ENCODE results near the gene CCDC83. TPM values are rescaled to one million over a fixed set of nuclear protein-coding genes. Genes with fewer than 3 reads are reported as not detected.
A peak's percentile ranks its signal among the peaks of the same experiment; 100 is the strongest.

The CCDC83 gene
- polyA plus RNA-seq, 3 donors: not detected

GRCh38 chr11:85843929-85844328 is 11.3 kb upstream of the CCDC83 start:
- no peak overlapping the region for H3K4me2 ChIP-seq (replicated peaks; ENCODE audit: extremely low read depth, low read length, poor library complexity, severe bottlenecking)
- H2AFZ ChIP-seq (ENCODE audit: insufficient read depth, low read depth, low read length, poor library complexity, severe bottlenecking): no peak overlapping the region
- Mint-ChIP-seq H3K36me3 (no peaks in the 10 kb centered on the region), H3K9me3 (peaks cover 0 to 6% (median 2%) of the 10 kb centered on the region in 7 donors), H3K4me1 (peaks cover 2% of the 10 kb centered on the region), H3K4me3 (no peak overlapping the region), H3K27me3 (ENCODE audit: low read depth in 3 of 3) (peaks cover 0 to 4% (median 1%) of the 10 kb centered on the region in 3 donors), H3K27ac (no peak overlapping the region)
- H3K9me3 ChIP-seq (replicated peaks in 1 of 2; ENCODE audit: control insufficient read depth in 1 of 2, insufficient read depth in 1 of 2, low read length in 2 of 2): peaks cover 0 to 3% of the 10 kb centered on the region in 2 donors
- no peaks in the 10 kb centered on the region for H3K36me3 ChIP-seq (replicated peaks in 1 of 2; ENCODE audit: control insufficient read depth in 1 of 2, insufficient read depth in 2 of 2, low read length in 2 of 2)
- no peak for TF ChIP-seq CTCF (IDR thresholded peaks at IDR 0.05)
- H3K4me3 ChIP-seq (replicated peaks in 1 of 3; ENCODE audit: low read depth in 2 of 3, low read length in 3 of 3): no peak overlapping the region
- H3K9ac ChIP-seq (ENCODE audit: insufficient read depth, low read length, poor library complexity, severe bottlenecking): no peak overlapping the region
- 86% methylated on average over 1 of the region's 3 CpGs for WGBS (ENCODE audit: insufficient coverage)
- no peak overlapping the region for H3K27ac ChIP-seq (ENCODE audit: low read depth in 1 of 2, low read length in 2 of 2)
- no peak for DNase-seq
- H3K27me3 ChIP-seq (ENCODE audit: control insufficient read depth in 2 of 2, insufficient read depth in 2 of 2, low read length in 2 of 2): no peaks in the 10 kb centered on the region
- H3K4me1 ChIP-seq (ENCODE audit: control insufficient read depth in 1 of 2, insufficient read depth in 2 of 2, low read length in 2 of 2): no peaks in the 10 kb centered on the region
- no peaks in the 10 kb centered on the region for H4K20me1 ChIP-seq (ENCODE audit: insufficient read depth, low read length)
- no peaks in the 10 kb centered on the region for H3K79me2 ChIP-seq (ENCODE audit: insufficient read depth, low read length)
- intact Hi-C loops (cut with micrococcal nuclease): no loop called here

- H3K27me3 Mint-ChIP-seq (ENCODE audit: low read depth in 3 of 3): peaks cover 0 to 4% (median 1%) of the 10 kb centered on the region in 3 donors
Measured at GRCh38 chr11:85844439-85845123, 10.6 kb upstream of the CCDC83 start.

More at GRCh38 chr11:85844439-85845123, 10.6 kb upstream of the CCDC83 start:
- Histone ChIP-seq H3K79me2 (ENCODE audit: insufficient read depth, low read length) (no peaks in the 10 kb centered on the region), H3K4me2 (replicated peaks; ENCODE audit: extremely low read depth, low read length, poor library complexity, severe bottlenecking) (no peak overlapping the region), H3K4me1 (ENCODE audit: control insufficient read depth in 1 of 2, insufficient read depth in 2 of 2, low read length in 2 of 2) (no peaks in the 10 kb centered on the region), H3K9ac (ENCODE audit: insufficient read depth, low read length, poor library complexity, severe bottlenecking) (no peak overlapping the region), H3K4me3 (replicated peaks in 1 of 3; ENCODE audit: low read depth in 2 of 3, low read length in 3 of 3) (no peak overlapping the region), H3K9me3 (replicated peaks in 1 of 2; ENCODE audit: control insufficient read depth in 1 of 2, insufficient read depth in 1 of 2, low read length in 2 of 2) (peaks cover 0 to 3% of the 10 kb centered on the region in 2 donors), H4K20me1 (ENCODE audit: insufficient read depth, low read length) (no peaks in the 10 kb centered on the region), H2AFZ (ENCODE audit: insufficient read depth, low read depth, low read length, poor library complexity, severe bottlenecking) (no peak overlapping the region), H3K27ac (ENCODE audit: low read depth in 1 of 2, low read length in 2 of 2) (no peak overlapping the region), H3K36me3 (replicated peaks in 1 of 2; ENCODE audit: control insufficient read depth in 1 of 2, insufficient read depth in 2 of 2, low read length in 2 of 2) (no peaks in the 10 kb centered on the region), H3K27me3 (ENCODE audit: control insufficient read depth in 2 of 2, insufficient read depth in 2 of 2, low read length in 2 of 2) (no peaks in the 10 kb centered on the region)
- H3K9me3 Mint-ChIP-seq: peaks cover 0 to 9% (median 0%) of the 10 kb centered on the region in 7 donors
- peaks cover 2% of the 10 kb centered on the region for H3K4me1 Mint-ChIP-seq
- intact Hi-C loops (cut with micrococcal nuclease): no loop called here
- no peak overlapping the region for H3K4me3 Mint-ChIP-seq
- DNase-seq: no peak
- peak overlapping the region in 1 of 7 donors; percentile 50 for H3K27ac Mint-ChIP-seq
- no peak for TF ChIP-seq CTCF (IDR thresholded peaks at IDR 0.05)
- H3K36me3 Mint-ChIP-seq: no peaks in the 10 kb centered on the region
- 96% methylated on average over 2 of the region's 2 CpGs for WGBS (ENCODE audit: insufficient coverage)
